ENCODE data around the gene BAG1. TPM values are rescaled to one million over a fixed set of nuclear protein-coding genes. Genes with fewer than 3 reads are reported as not detected.

The BAG1 gene
- total and polyA plus RNA-seq, 2 donors (not counting 1 experiment from before 2014, with no cell fraction given) = 19.7 to 60.2 TPM

- no peaks in the 10 kb centered on the region for H4K20me1 ChIP-seq (ENCODE audit: control insufficient read depth, insufficient read depth, low read length, poor library complexity, severe bottlenecking)
- no peak overlapping the region for H3K4me3 ChIP-seq (ENCODE audit: control extremely low read depth in 1 of 5, extremely low read depth in 1 of 5, insufficient read depth in 1 of 5, low read depth in 2 of 5, low read length in 4 of 5)
- no peaks in the 10 kb centered on the region for H3K4me1 ChIP-seq (ENCODE audit: control insufficient read depth in 2 of 2, insufficient read depth in 2 of 2, low read length in 2 of 2)
- no peaks in the 10 kb centered on the region for H3K9me3 ChIP-seq (ENCODE audit: control extremely low read depth in 1 of 3, control insufficient read depth in 2 of 3, insufficient read depth in 1 of 3, low read length in 2 of 3)
- POLR2A ChIA-PET = no interaction called here
- CTCF ChIA-PET = interaction anchor here (2.0 kb wide), 1 partner anchor 10 kb away, joined by 11 read pairs; no protein-coding TSS in a partner anchor
- peaks cover 19 to 84% of the 10 kb centered on the region in 2 experiments for H3K36me3 ChIP-seq (replicated peaks in 1 of 2; ENCODE audit: control extremely low read depth in 1 of 2, control insufficient read depth in 1 of 2, extremely low read depth in 1 of 2, insufficient read depth in 2 of 2, low read length in 1 of 2)
- intact Hi-C loops (cut with micrococcal nuclease) = no loop called here
- ATAC-seq (ENCODE audit: low read depth) = no peak
- no peak overlapping the region for H2AFZ ChIP-seq (ENCODE audit: insufficient read depth, low read depth, low read length, poor library complexity, severe bottlenecking)
- no peak for DNase-seq
- H3K4me2 ChIP-seq (replicated peaks; ENCODE audit: low read depth, low read length, poor library complexity, severe bottlenecking) = no peak overlapping the region
- H3K27ac ChIP-seq (ENCODE audit: low read length in 2 of 2) = no peak overlapping the region
- no peaks in the 10 kb centered on the region for H3K27me3 Mint-ChIP-seq
- no peaks in the 10 kb centered on the region for H3K27me3 ChIP-seq (replicated peaks in 1 of 4; ENCODE audit: control extremely low read depth in 1 of 4, control insufficient read depth in 3 of 4, insufficient read depth in 4 of 4, low read length in 3 of 4)
- 98% methylated on average over 4 of the region's 4 CpGs for WGBS (ENCODE audit: insufficient coverage)
- TF ChIP-seq CTCF (IDR thresholded peaks at IDR 0.05) = no peak
- TF ChIP-seq EZH2 (IDR thresholded peaks at IDR 0.05; ENCODE audit: borderline replicate concordance, insufficient read depth, low read depth, low read length, poor library complexity, severe bottlenecking) = no peak
- no peak overlapping the region for H3K27ac Mint-ChIP-seq
- no peak overlapping the region for H3K4me3 Mint-ChIP-seq
- H3K79me2 ChIP-seq (ENCODE audit: control insufficient read depth, insufficient read depth, low read length) = no peaks in the 10 kb centered on the region
- peaks cover 2% of the 10 kb centered on the region for H3K4me1 Mint-ChIP-seq
- no peaks in the 10 kb centered on the region for H3K9me3 Mint-ChIP-seq (ENCODE audit: insufficient read depth)
- H3K9ac ChIP-seq (ENCODE audit: low read length) = no peak overlapping the region
Observed at GRCh38 chr9:33277484-33277883, 13.0 kb upstream of the BAG1 start.

- Histone ChIP-seq H4K20me1 (ENCODE audit: control insufficient read depth, insufficient read depth, low read length, poor library complexity, severe bottlenecking) (no peaks in the 10 kb centered on the region), H3K27me3 (replicated peaks in 1 of 4; ENCODE audit: control extremely low read depth in 1 of 4, control insufficient read depth in 3 of 4, insufficient read depth in 4 of 4, low read length in 3 of 4) (no peaks in the 10 kb centered on the region), H3K27ac (ENCODE audit: low read length in 2 of 2) (no peak overlapping the region), H3K9ac (ENCODE audit: low read length) (no peak overlapping the region), H3K4me3 (ENCODE audit: control extremely low read depth in 1 of 5, extremely low read depth in 1 of 5, insufficient read depth in 1 of 5, low read depth in 2 of 5, low read length in 4 of 5) (no peak overlapping the region), H2AFZ (ENCODE audit: insufficient read depth, low read depth, low read length, poor library complexity, severe bottlenecking) (no peak overlapping the region), H3K4me1 (ENCODE audit: control insufficient read depth in 2 of 2, insufficient read depth in 2 of 2, low read length in 2 of 2) (no peaks in the 10 kb centered on the region), H3K4me2 (replicated peaks; ENCODE audit: low read depth, low read length, poor library complexity, severe bottlenecking) (no peak overlapping the region), H3K9me3 (ENCODE audit: control extremely low read depth in 1 of 3, control insufficient read depth in 2 of 3, insufficient read depth in 1 of 3, low read length in 2 of 3) (no peaks in the 10 kb centered on the region), H3K79me2 (ENCODE audit: control insufficient read depth, insufficient read depth, low read length) (no peaks in the 10 kb centered on the region), H3K36me3 (replicated peaks in 1 of 2; ENCODE audit: control extremely low read depth in 1 of 2, control insufficient read depth in 1 of 2, extremely low read depth in 1 of 2, insufficient read depth in 2 of 2, low read length in 1 of 2) (peaks cover 15 to 82% of the 10 kb centered on the region in 2 experiments)
- Mint-ChIP-seq H3K4me1 (peaks cover 2% of the 10 kb centered on the region), H3K27ac (no peak overlapping the region), H3K27me3 (no peaks in the 10 kb centered on the region), H3K4me3 (no peak overlapping the region), H3K9me3 (ENCODE audit: insufficient read depth) (no peaks in the 10 kb centered on the region)
- 100% methylated on average over 1 of the region's 2 CpGs for WGBS (ENCODE audit: insufficient coverage)
- ChIA-PET POLR2A (interaction anchor here (1.0 kb wide), 1 partner anchor 9 kb away, joined by 3 read pairs; the partner anchor contains the start of genes BAG1 and CHMP5), CTCF (interaction anchor here (0.7 to 2.7 kb wide), 2 partner anchors 13 to 141 kb away, joined by 3 to 10 read pairs; no protein-coding TSS in a partner anchor)
- ATAC-seq (ENCODE audit: low read depth) (no peak), DNase-seq (no peak)
- TF ChIP-seq EZH2 (IDR thresholded peaks at IDR 0.05; ENCODE audit: borderline replicate concordance, insufficient read depth, low read depth, low read length, poor library complexity, severe bottlenecking) = no peak
- TF ChIP-seq CTCF (IDR thresholded peaks at IDR 0.05) = no peak
- intact Hi-C loops (cut with micrococcal nuclease) = no loop called here
Observed at GRCh38 chr9:33273972-33274328, 9.4 kb upstream of the BAG1 start.

Data from B cell (primary cell).